Measurements from ENCODE around the gene TAF1B. TPM values are rescaled to one million over a fixed set of nuclear protein-coding genes. Genes with fewer than 3 reads are reported as not detected.

The TAF1B gene
- total and polyA plus RNA-seq, 2 donors (not counting 3 experiments of a cell fraction or from before 2014, with no cell fraction given) = 6.3 to 29.4 TPM

DNA sequence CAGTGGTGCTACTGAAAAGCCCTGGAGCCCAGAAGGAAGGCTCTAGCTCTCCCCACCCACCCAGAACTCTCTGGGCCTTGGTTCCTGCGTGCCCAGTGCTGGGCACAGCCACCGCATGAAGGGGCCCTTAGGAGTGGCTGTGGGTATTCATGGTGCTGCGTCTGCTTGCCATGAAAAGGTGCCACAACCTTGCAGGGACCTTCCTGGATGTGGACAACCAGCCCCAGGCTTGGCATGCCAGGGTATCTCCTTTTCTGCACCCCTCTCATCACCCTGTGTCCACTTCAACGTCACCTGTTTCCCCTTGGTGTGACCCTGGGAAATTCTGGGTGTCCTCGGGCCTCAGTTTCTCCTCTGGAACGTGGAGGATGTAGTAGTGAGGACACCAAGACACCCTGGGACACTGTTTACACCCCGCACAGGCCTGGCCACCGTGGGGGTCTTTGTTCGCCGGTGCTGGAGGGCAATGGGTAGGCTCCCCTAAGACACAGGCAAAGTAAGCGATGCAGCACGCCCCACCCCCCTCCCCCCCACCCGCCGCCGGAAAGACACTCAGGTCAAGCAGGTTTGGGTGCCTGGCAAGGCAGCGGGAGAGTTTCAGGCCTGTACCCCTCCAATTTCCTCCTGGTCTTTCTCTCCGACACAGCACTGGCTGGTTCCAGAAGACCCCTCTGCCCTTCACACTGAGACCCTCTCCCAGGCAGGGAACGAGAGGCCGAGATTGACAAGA, 34.8 kb upstream of the TAF1B start:
- no peaks in the 10 kb centered on the region for H3K9me1 ChIP-seq (replicated peaks; ENCODE audit: control insufficient read depth, extremely low read depth, insufficient read depth, low read length)
- no peak overlapping the region for H3K9ac ChIP-seq (replicated peaks; ENCODE audit: extremely low read depth, insufficient read depth, low read length)
- no peak overlapping the region for H3K4me3 ChIP-seq (replicated peaks in 1 of 3; ENCODE audit: insufficient read depth in 1 of 3, low read depth in 1 of 3, low read length in 3 of 3)
- BruUV-seq (replicated peaks) = no TSS peak
- dilution Hi-C loops (cut with MboI; ENCODE audit: extremely low pct_ligation_motif_present, low sequenced_read_pairs) (loop anchor here (10.0 to 25.0 kb wide), 2 partner anchors 154 to 236 kb away; partner anchors contain the start of genes GRHL1 and KLF11), intact Hi-C loops (cut with micrococcal nuclease) (no loop called here)
- DNase-seq (ENCODE audit: low read depth, low spot score) (no peak), FAIRE-seq (no peak)
- TF ChIP-seq, protein P1, sequence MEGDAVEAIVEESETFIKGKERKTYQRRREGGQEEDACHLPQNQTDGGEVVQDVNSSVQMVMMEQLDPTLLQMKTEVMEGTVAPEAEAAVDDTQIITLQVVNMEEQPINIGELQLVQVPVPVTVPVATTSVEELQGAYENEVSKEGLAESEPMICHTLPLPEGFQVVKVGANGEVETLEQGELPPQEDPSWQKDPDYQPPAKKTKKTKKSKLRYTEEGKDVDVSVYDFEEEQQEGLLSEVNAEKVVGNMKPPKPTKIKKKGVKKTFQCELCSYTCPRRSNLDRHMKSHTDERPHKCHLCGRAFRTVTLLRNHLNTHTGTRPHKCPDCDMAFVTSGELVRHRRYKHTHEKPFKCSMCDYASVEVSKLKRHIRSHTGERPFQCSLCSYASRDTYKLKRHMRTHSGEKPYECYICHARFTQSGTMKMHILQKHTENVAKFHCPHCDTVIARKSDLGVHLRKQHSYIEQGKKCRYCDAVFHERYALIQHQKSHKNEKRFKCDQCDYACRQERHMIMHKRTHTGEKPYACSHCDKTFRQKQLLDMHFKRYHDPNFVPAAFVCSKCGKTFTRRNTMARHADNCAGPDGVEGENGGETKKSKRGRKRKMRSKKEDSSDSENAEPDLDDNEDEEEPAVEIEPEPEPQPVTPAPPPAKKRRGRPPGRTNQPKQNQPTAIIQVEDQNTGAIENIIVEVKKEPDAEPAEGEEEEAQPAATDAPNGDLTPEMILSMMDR (IDR thresholded peaks at IDR 0.05; ENCODE audit: extremely low read depth in 1 of 2, insufficient read depth in 1 of 2, low read depth in 1 of 2, low read length in 2 of 2) = no peak
- TF ChIP-seq JUN (IDR thresholded peaks at IDR 0.05; ENCODE audit: borderline replicate concordance, insufficient read depth, insufficient read length, low read depth) (no peak), MYC (IDR thresholded peaks at IDR 0.05; ENCODE audit: low read depth, low read length) (no peak), POLR2AphosphoS5 (IDR thresholded peaks at IDR 0.05; ENCODE audit: insufficient read depth, low read depth, low read length) (no peak), POLR2A (IDR thresholded peaks at IDR 0.05; ENCODE audit: low read depth, low read length) (no peak)
- TF ChIP-seq, protein P2, sequence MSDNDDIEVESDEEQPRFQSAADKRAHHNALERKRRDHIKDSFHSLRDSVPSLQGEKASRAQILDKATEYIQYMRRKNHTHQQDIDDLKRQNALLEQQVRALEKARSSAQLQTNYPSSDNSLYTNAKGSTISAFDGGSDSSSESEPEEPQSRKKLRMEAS (IDR thresholded peaks at IDR 0.05; ENCODE audit: insufficient read depth, insufficient read length) = no peak
- no peak overlapping the region for H3K4me2 ChIP-seq (ENCODE audit: insufficient read depth, low read length)
- H3K27ac ChIP-seq (ENCODE audit: insufficient read depth, low read depth, low read length) = no peak overlapping the region
- H3K79me2 ChIP-seq (ENCODE audit: control insufficient read depth, insufficient read depth, low read length) = no peaks in the 10 kb centered on the region
- POLR2A ChIA-PET = no interaction called here
- no peaks in the 10 kb centered on the region for H3K9me3 ChIP-seq (replicated peaks; ENCODE audit: control insufficient read depth, insufficient read depth, low read length)
- H2AFZ ChIP-seq (ENCODE audit: low read depth, low read length) = no peak overlapping the region
- peaks cover 6% of the 10 kb centered on the region for H3K4me1 ChIP-seq (ENCODE audit: control insufficient read depth, extremely low read depth, insufficient read depth, low read length)
- CTCF ChIA-PET = interaction anchor here (0.6 kb wide), 1 partner anchor 524 kb away, joined by 3 read pairs; no protein-coding TSS in a partner anchor
- no peaks in the 10 kb centered on the region for H4K20me1 ChIP-seq (replicated peaks; ENCODE audit: control insufficient read depth, extremely low read depth, insufficient read depth, low read length)
- no peaks in the 10 kb centered on the region for H3K27me3 ChIP-seq (ENCODE audit: control insufficient read depth in 2 of 2, insufficient read depth in 2 of 2, low read length in 2 of 2)
- H3K36me3 ChIP-seq (ENCODE audit: control insufficient read depth in 2 of 2, extremely low read depth in 1 of 2, insufficient read depth in 2 of 2, low read length in 2 of 2) = no peaks in the 10 kb centered on the region

Measured in endothelial cell of umbilical vein (primary cell).